Endothelial cell of umbilical vein (primary cell): ENCODE data around the gene LUC7L2. TPM values are rescaled to one million over a fixed set of nuclear protein-coding genes. Genes with fewer than 3 reads are reported as not detected.

Experiments
- BruUV-seq: library from RNA; stranded (reverse); fragments of 400-500 nt; replicated peaks from 2 replicates; lab custom pipeline; 2021; lab: Mats Ljungman, UMichigan
- CTCF ChIA-PET: fragments of 300-600, 350-600 bp; sonication (Branson Sonifier 250); formaldehyde crosslinking; loops from one replicate; lab custom pipeline; 2021; ENCODE audit warnings: antibody characterized with exemption, inconsistent platforms; lab: Charles Lee
- POLR2A ChIA-PET: fragments of 300-600, 350-600 bp; sonication (Branson Sonifier 250); formaldehyde crosslinking; loops from one replicate; lab custom pipeline; 2021; ENCODE audit warnings: antibody characterized with exemption, inconsistent platforms; lab: Charles Lee
- DNase-seq: peaks from one replicate; pipeline ENCODE4 v3.0.0-alpha.2; 2011; ENCODE audit warnings: low read depth, low spot score
- FAIRE-seq: peaks from 2 replicates; lab custom pipeline; 2011; peaks lifted over from hg19 to GRCh38; lab: Jason Lieb, UNC
- H2AFZ ChIP-seq: 2 replicates; pipeline ENCODE4 v1.6.0; 2012; ENCODE audit warnings: low read depth, low read length, control low read depth, inconsistent platforms
- H3K27ac ChIP-seq: 2 replicates; pipeline ENCODE4 v1.5.1; 2011; ENCODE audit warnings: low read depth, mild to moderate bottlenecking, control low read depth, low read length, moderate library complexity; ENCODE audit not compliant: insufficient read depth
- H3K27me3 ChIP-seq, 2 experiments: 2 replicates each; pipeline versions ENCODE4 v1.6.0 to v1.6.1; 2011; ENCODE audit warnings: low read length in 2 of 2, mixed read lengths in 1 of 2; ENCODE audit not compliant: control insufficient read depth in 2 of 2, insufficient read depth in 2 of 2
- H3K36me3 ChIP-seq, 2 experiments: 2 replicates in 1 of 2; 3 replicates in 1 of 2; pipeline ENCODE4 v1.5.1; 2011; ENCODE audit warnings: low read length in 2 of 2, mild to moderate bottlenecking in 1 of 2, moderate library complexity in 1 of 2; ENCODE audit not compliant: control insufficient read depth in 2 of 2, insufficient read depth in 2 of 2; ENCODE audit errors: extremely low read depth in 1 of 2
- H3K4me1 ChIP-seq: 3 replicates; pipeline ENCODE4 v1.5.1; 2011; ENCODE audit warnings: mild to moderate bottlenecking, low read length; ENCODE audit not compliant: control insufficient read depth, insufficient read depth; ENCODE audit errors: extremely low read depth
- H3K4me2 ChIP-seq: 2 replicates; pipeline ENCODE4 v1.6.1; 2011; ENCODE audit warnings: low read length, control low read depth, mixed read lengths; ENCODE audit not compliant: insufficient read depth
- H3K4me3 ChIP-seq, 3 experiments: fragments of 200-600 bp in 1 of 3; sonication (generic), shearing (Covaris generic) in 1 of 3; replicated peaks in 1 of 3; 2 replicates each; pipeline ENCODE4 v1.5.1; 2011 to 2016; ENCODE audit warnings: control low read depth in 3 of 3, low read length in 3 of 3, mild to moderate bottlenecking in 2 of 3, inconsistent platforms in 1 of 3, low read depth in 1 of 3, moderate library complexity in 1 of 3; ENCODE audit not compliant: insufficient read depth in 1 of 3
- H3K79me2 ChIP-seq: 2 replicates; pipeline ENCODE4 v1.6.0; 2012; ENCODE audit warnings: low read length, inconsistent platforms; ENCODE audit not compliant: control insufficient read depth, insufficient read depth
- H3K9ac ChIP-seq: replicated peaks from 2 replicates; pipeline ENCODE3; 2011; ENCODE audit warnings: low read length, control low read depth; ENCODE audit not compliant: insufficient read depth; ENCODE audit errors: extremely low read depth
- H3K9me1 ChIP-seq: replicated peaks from 3 replicates; pipeline ENCODE4 v1.6.0; 2011; ENCODE audit warnings: mild to moderate bottlenecking, low read length; ENCODE audit not compliant: control insufficient read depth, insufficient read depth; ENCODE audit errors: extremely low read depth
- H3K9me3 ChIP-seq: replicated peaks from 2 replicates; pipeline ENCODE4 v1.5.1; 2012; ENCODE audit warnings: low read length, inconsistent platforms; ENCODE audit not compliant: control insufficient read depth, insufficient read depth
- H4K20me1 ChIP-seq: replicated peaks from 2 replicates; pipeline ENCODE3; 2011; ENCODE audit warnings: mild to moderate bottlenecking, low read length; ENCODE audit not compliant: control insufficient read depth, insufficient read depth; ENCODE audit errors: extremely low read depth
- EZH2 ChIP-seq: IDR thresholded peaks from 2 replicates; pipeline ENCODE4 v1.6.1; 2012; ENCODE audit warnings: borderline replicate concordance, low read depth, mild to moderate bottlenecking, moderate library complexity, low read length, inconsistent platforms; ENCODE audit not compliant: severe bottlenecking
- FOS ChIP-seq: IDR thresholded peaks from 2 replicates; pipeline ENCODE4 v1.6.1; 2011; ENCODE audit warnings: mild to moderate bottlenecking, low read length, moderate library complexity, borderline replicate concordance; ENCODE audit not compliant: insufficient read depth
- GATA2 ChIP-seq: IDR thresholded peaks from 2 replicates; pipeline ENCODE4 v1.7.0; 2011; ENCODE audit warnings: low read depth, mild to moderate bottlenecking, moderate library complexity, mixed read lengths, low read length; ENCODE audit not compliant: insufficient read length, insufficient read depth
- JUN ChIP-seq: IDR thresholded peaks from 2 replicates; pipeline ENCODE4 v1.6.1; 2011; ENCODE audit warnings: borderline replicate concordance, low read depth; ENCODE audit not compliant: insufficient read length, insufficient read depth
- MAX ChIP-seq: IDR thresholded peaks from 2 replicates; pipeline ENCODE4 v1.6.1; 2011; ENCODE audit not compliant: insufficient read depth, insufficient read length
- MYC ChIP-seq: IDR thresholded peaks from one replicate; pipeline ENCODE4 v1.6.1; 2011; ENCODE audit warnings: mild to moderate bottlenecking, low read depth, low read length
- POLR2A ChIP-seq: IDR thresholded peaks from 2 replicates; pipeline ENCODE4 v1.6.1; 2012; ENCODE audit warnings: low read depth, mild to moderate bottlenecking, control low read depth, low read length
- POLR2AphosphoS5 ChIP-seq: IDR thresholded peaks from 2 replicates; pipeline ENCODE4 v1.6.1; 2012; ENCODE audit warnings: low read depth, mild to moderate bottlenecking, control low read depth, low read length, moderate library complexity; ENCODE audit not compliant: insufficient read depth
- dilution Hi-C: fragments of 300-500 bp; cut with MboI; formaldehyde crosslinking; loops from one replicate; pipeline ENCODE4 v1.15.0; 2019; ENCODE audit warnings: low sequenced_read_pairs; ENCODE audit not compliant: extremely low pct_ligation_motif_present
- intact Hi-C: fragments of 100-400 bp; cut with micrococcal nuclease; formaldehyde crosslinking; loops from one replicate; pipeline ENCODE4 v1.10.0; 2022
- polyA plus RNA-seq, 4 experiments: library from polyadenylated mRNA; depleted of rRNA in 3 of 4; stranded (reverse) in 3 of 4; unstranded in 1 of 4; fragments of >200 nt; gene quantifications; 2 replicates each; pipeline versions ENCODE4 v1.2.1 to v1.2.3, GENCODE V29; 2011 to 2012; ENCODE audit warnings: missing spikeins in 1 of 4
- total RNA-seq: library from RNA; stranded (reverse); gene quantifications from 2 replicates; pipeline ENCODE4 v1.2.3, GENCODE V29; 2021
- TF ChIP-seq, protein P1 (sequence below), 2 donors: IDR thresholded peaks; 1 replicate in 1 of 2; 2 replicates in 1 of 2; pipeline ENCODE4 v1.5.1; 2011; ENCODE audit warnings: low read length in 2 of 2, mild to moderate bottlenecking in 2 of 2, moderate library complexity in 2 of 2, control low read depth in 1 of 2, inconsistent platforms in 1 of 2, low read depth in 1 of 2; ENCODE audit not compliant: insufficient read depth in 1 of 2; ENCODE audit errors: extremely low read depth in 1 of 2

LUC7L2 gene
- total and polyA plus RNA-seq, 2 donors (not counting 3 experiments of a cell fraction or from before 2014, with no cell fraction given), result 28.0 to 85.8 TPM

- CTCF ChIA-PET, result no interaction called here
- FAIRE-seq, result no peak
These were observed 14.7 kb upstream of the LUC7L2 start for GRCh38 chr7:139345042-139345441.

More at GRCh38 chr7:139345042-139345441, 14.7 kb upstream of the LUC7L2 start:
- H3K4me2 ChIP-seq, result no peak overlapping the region
- intact Hi-C loops, result no loop called here
- dilution Hi-C loops, result no loop called here
- no peak for DNase-seq
- H3K27ac ChIP-seq, result no peak overlapping the region
- H3K4me3 ChIP-seq, result no peak overlapping the region
- no peak overlapping the region for H3K9ac ChIP-seq
- peaks cover 3 to 5% of the 10 kb centered on the region in 2 experiments for H3K36me3 ChIP-seq
- no TSS peak for BruUV-seq
- no peak overlapping the region for H2AFZ ChIP-seq
- peaks cover 18% of the 10 kb centered on the region for H3K79me2 ChIP-seq
- POLR2A ChIA-PET, result no interaction called here
- H3K4me1 ChIP-seq, result peaks cover 5% of the 10 kb centered on the region
- H3K9me1 ChIP-seq, result no peaks in the 10 kb centered on the region
- H3K27me3 ChIP-seq, result no peaks in the 10 kb centered on the region
- no peak for TF ChIP-seq POLR2AphosphoS5
- TF ChIP-seq MAX, result no peak
- TF ChIP-seq FOS, result no peak
- no peak for TF ChIP-seq MYC
- no peak for TF ChIP-seq EZH2
- TF ChIP-seq, protein P1, sequence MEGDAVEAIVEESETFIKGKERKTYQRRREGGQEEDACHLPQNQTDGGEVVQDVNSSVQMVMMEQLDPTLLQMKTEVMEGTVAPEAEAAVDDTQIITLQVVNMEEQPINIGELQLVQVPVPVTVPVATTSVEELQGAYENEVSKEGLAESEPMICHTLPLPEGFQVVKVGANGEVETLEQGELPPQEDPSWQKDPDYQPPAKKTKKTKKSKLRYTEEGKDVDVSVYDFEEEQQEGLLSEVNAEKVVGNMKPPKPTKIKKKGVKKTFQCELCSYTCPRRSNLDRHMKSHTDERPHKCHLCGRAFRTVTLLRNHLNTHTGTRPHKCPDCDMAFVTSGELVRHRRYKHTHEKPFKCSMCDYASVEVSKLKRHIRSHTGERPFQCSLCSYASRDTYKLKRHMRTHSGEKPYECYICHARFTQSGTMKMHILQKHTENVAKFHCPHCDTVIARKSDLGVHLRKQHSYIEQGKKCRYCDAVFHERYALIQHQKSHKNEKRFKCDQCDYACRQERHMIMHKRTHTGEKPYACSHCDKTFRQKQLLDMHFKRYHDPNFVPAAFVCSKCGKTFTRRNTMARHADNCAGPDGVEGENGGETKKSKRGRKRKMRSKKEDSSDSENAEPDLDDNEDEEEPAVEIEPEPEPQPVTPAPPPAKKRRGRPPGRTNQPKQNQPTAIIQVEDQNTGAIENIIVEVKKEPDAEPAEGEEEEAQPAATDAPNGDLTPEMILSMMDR (IDR thresholded peaks at IDR 0.05; ENCODE audit: extremely low read depth in 1 of 2, insufficient read depth in 1 of 2, low read depth in 1 of 2, low read length in 2 of 2), result no peak
- TF ChIP-seq GATA2, result no peak
- TF ChIP-seq POLR2A, result no peak
- no peak for TF ChIP-seq JUN
- H4K20me1 ChIP-seq, result no peaks in the 10 kb centered on the region
- H3K9me3 ChIP-seq, result no peaks in the 10 kb centered on the region
